Dermis microvascular lymphatic vessel endothelial cell (primary cell): ENCODE measurements around the gene TGFBR2. TPM values are rescaled to one million over a fixed set of nuclear protein-coding genes. Genes with fewer than 3 reads are reported as not detected.

Experiments
- DNase-seq, 2 donors: peaks; one replicate each; pipeline versions ENCODE4 v3.0.0 to v3.0.0-alpha.2; 2010; ENCODE audit warnings: low read depth in 2 of 2
- total RNA-seq: library from RNA; depleted of rRNA; stranded (reverse); fragments of >200 nt; gene quantifications from 2 replicates; pipeline ENCODE4 v1.2.1, GENCODE V29; 2014

TGFBR2 gene
- total RNA-seq, 1 donor from 2014 or later = 303 TPM

DNA sequence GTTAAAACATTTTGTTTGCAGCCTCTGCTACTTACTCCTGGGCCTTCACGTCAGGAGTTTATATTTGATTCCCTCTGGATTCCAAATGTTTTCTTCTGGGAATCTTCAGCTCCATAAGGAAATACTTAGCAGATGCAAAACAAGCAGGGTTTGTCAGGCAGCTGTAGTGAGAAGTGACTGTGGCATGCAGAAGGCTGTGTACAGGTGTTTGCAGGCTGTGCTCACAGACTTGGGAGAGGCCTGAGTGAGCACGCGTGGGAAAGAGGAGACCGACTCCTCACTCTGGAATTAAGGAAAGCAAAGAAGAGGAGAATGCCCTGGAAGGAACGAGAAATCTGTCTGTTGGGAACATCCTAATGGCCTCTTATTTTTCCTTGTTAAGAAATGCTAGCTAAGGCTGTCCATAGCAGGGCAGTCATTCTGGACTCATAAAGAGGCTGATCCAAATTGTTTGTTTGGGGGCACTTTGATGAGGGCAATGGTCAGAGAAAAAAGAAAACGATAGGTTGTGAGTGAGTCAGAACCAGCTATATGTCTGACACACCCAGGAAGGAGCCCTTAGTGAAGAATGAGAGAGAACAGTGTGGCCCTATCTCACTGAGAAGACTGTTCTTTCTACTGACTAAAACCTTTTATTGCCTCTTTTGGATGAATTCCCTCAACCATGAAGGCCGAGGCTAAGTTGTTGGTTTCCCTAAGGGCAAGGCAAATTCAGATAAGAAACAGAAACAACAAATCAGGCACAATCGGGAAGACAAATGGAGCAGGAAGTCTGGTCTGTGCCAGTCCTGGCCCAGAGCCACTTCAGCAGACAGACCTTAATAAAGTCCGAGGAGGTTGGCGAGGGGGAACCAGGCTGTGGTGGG, 82.6 kb downstream of the TGFBR2 start:
- peak in 1 of 2 donors; percentile 74 for DNase-seq

DNA sequence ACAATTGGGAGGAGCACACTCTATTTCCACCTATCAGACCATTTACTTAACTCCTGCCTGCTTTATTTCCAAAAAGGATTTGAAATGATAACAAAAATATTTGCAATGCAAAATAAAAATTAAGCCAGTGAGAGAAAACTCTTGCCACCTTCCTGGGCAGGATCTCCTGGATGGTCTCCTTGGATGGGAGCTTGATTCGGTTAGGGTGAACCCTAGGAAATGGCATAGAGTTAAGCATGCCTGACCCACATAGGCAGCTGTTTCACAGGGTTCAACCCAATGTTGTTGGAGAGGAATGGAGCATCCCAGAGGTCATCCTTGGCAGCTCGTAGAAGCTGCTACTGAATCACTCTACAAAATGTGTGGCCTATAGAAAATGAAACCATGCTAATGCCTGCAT, 83.8 kb downstream of the TGFBR2 start:
- no peak for DNase-seq

DNA sequence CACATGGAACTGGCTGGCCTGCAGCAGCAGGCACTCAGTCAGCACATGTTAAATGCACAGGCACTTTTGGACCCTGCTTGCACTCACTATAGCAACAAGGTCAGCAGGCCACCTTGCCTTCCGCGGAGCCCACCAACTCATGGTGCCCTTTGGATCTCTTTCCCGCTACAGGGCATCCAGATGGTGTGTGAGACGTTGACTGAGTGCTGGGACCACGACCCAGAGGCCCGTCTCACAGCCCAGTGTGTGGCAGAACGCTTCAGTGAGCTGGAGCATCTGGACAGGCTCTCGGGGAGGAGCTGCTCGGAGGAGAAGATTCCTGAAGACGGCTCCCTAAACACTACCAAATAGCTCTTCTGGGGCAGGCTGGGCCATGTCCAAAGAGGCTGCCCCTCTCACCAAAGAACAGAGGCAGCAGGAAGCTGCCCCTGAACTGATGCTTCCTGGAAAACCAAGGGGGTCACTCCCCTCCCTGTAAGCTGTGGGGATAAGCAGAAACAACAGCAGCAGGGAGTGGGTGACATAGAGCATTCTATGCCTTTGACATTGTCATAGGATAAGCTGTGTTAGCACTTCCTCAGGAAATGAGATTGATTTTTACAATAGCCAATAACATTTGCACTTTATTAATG, 85.0 kb downstream of the TGFBR2 start:
- DNase-seq = peak; percentile 52 to 74

DNA sequence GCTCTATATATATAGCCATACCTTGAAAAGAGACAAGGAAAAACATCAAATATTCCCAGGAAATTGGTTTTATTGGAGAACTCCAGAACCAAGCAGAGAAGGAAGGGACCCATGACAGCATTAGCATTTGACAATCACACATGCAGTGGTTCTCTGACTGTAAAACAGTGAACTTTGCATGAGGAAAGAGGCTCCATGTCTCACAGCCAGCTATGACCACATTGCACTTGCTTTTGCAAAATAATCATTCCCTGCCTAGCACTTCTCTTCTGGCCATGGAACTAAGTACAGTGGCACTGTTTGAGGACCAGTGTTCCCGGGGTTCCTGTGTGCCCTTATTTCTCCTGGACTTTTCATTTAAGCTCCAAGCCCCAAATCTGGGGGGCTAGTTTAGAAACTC, 85.5 kb downstream of the TGFBR2 start:
- DNase-seq = no peak

DNA sequence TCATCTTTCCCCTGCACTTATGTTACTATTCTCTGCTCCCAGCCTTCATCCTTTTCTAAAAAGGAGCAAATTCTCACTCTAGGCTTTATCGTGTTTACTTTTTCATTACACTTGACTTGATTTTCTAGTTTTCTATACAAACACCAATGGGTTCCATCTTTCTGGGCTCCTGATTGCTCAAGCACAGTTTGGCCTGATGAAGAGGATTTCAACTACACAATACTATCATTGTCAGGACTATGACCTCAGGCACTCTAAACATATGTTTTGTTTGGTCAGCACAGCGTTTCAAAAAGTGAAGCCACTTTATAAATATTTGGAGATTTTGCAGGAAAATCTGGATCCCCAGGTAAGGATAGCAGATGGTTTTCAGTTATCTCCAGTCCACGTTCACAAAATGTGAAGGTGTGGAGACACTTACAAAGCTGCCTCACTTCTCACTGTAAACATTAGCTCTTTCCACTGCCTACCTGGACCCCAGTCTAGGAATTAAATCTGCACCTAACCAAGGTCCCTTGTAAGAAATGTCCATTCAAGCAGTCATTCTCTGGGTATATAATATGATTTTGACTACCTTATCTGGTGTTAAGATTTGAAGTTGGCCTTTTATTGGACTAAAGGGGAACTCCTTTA, 86.2 kb downstream of the TGFBR2 start:
- no peak for DNase-seq

DNA sequence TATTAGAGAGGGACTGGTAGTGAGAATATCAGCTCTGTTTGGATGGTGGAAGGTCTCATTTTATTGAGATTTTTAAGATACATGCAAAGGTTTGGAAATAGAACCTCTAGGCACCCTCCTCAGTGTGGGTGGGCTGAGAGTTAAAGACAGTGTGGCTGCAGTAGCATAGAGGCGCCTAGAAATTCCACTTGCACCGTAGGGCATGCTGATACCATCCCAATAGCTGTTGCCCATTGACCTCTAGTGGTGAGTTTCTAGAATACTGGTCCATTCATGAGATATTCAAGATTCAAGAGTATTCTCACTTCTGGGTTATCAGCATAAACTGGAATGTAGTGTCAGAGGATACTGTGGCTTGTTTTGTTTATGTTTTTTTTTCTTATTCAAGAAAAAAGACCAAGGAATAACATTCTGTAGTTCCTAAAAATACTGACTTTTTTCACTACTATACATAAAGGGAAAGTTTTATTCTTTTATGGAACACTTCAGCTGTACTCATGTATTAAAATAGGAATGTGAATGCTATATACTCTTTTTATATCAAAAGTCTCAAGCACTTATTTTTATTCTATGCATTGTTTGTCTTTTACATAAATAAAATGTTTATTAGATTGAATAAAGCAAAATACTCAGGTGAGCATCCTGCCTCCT, 87.2 kb downstream of the TGFBR2 start:
- peak; percentile 68 to 81 for DNase-seq

DNA sequence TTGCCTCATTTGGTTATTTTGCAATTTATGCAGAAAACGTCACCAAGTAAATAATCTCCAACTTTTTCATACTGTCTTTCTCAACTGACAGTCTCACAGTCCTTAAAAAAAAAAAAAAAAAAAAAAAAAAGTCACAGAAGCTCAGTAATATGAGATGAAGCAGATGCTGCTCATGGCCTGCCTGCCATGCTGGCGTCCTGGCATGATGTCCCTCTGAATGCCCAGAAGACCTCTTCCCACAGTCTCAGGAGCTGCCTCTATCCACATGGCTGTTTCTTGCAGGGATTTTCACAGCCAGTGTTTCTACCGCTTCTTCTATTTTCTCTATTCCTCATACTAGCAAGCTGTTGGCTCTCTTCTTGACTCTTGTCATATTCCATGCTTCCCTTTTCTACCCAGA, 87.7 kb downstream of the TGFBR2 start:
- DNase-seq = no peak

DNA sequence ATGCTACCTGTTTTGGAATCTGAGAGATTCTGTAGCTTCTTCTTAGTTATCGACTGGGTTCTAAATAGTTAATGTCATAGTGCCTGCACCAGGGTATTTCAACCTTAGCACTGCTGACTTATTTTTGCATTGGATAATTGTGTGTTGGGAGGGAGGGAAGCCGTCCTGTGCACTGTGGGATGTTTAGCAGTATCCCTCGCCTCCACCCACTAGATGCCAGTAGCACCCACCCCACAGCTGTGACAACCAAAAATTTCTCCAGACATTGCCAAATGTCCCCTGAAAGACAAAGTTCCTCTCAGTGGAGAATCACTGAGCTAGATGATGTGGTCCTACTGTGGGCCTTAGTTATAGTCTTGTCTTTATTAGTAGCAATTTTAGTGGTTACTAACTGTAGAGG, 88.3 kb downstream of the TGFBR2 start:
- DNase-seq = no peak

DNA sequence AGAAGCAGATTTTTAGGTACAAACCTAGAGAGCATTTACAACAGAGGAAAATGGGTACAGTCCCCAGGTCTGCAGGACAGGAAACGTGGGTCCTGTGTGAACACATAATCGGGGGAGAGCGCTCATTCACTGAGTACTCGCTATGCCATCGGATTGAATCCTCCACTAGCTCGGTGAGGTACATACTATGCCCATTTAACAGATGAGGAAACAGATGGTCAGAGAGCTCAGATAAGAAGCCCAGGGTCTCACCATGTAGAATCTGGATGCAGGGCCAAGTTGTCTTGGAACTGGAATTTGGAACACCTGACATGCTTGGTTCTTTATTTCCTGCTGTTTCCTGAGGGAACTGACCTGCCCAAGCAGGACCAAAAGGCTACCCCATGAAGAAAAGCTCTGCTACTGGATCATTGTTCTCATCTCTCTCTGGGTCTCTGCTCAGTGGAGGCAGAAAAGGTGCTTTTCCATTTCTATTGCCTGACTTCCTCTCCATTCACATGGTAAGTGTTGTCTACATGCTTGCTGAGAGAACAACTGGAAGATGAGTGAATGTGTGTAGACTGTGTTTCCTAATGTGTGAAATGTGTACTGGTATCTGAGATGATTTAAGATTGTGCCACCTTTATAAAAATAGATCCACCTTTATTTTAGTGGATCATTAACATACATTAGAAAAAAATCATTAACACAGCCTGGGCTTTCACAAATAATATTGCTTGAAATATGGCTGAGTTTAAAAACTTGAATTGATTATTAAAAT, 89.1 kb downstream of the TGFBR2 start:
- no peak for DNase-seq

DNA sequence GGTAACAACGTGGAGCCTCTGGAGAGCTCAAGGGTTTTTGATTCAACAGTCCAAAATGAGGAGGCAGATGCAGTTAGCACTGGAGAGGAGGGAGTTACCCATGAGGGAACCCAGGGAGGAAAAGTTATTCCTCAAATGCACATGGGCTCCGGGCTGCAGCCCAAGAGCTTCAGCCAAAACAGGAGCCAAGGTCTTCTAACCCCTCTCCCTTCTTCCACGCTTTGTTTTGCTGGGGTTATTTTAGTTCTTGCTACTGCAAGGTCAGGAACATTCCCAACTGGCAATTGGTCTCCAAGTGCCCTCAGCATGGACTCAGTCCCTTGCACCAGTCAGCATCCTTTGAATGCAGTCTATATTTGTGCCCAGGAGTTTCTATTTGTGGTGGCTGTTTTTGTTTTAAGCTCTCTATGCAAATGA, 90.0 kb downstream of the TGFBR2 start:
- no peak for DNase-seq

DNA sequence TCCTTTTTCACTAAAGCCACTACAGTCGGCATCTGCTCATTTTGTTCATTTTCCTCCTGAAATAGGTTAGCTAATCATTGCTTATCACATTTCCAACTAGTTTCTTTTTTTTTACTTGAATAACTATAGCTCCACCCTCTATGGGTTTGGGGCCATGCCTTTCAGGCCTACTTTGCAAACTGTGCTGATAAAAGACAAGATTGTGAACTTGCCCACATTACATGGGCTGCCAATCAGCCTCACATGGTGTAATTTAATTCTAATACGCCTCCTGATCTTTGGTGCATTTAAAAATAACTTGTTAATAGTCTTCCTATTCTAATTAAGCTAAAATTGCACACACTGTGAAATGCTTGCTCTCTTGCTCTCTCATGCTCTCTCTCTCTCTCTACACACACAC, 90.5 kb downstream of the TGFBR2 start:
- no peak for DNase-seq

DNA sequence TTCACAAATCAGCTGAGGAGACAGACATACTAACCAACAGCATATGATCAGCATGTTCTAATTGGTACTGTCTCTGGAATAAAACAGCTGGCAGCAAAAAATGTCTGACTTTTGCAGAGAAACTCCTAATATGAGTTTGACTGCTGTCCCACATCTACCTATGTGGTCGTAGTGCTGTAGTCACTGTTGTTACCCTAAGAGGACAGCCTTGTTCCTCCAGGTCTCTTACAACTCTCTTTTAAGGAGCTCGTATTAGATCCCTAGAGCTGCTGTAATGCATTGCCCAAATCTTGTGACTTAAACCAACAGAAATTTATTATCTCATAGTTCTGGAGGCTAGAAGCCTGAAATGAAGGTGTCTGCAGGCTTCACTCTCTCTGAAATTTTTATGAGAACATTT, 92.1 kb downstream of the TGFBR2 start:
- DNase-seq = no peak

DNA sequence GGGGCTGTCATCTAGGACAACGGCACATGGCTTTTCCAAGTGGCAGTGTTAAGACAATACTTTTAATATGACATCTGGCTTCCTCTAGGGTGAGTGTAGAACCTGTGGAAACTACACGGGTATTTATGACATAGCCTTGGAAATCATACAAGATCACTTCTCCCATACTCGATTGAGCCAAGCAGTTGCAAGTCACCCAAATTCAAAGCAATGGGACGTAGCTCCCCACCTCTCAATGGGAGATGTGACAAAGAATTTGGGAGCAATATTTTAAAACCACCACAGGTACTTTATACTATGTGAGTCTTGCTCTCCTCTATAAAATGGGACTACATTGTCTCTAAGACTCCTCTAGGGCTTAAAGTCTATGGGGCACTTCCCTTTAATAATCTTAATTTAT, 93.5 kb downstream of the TGFBR2 start:
- DNase-seq = no peak

DNA sequence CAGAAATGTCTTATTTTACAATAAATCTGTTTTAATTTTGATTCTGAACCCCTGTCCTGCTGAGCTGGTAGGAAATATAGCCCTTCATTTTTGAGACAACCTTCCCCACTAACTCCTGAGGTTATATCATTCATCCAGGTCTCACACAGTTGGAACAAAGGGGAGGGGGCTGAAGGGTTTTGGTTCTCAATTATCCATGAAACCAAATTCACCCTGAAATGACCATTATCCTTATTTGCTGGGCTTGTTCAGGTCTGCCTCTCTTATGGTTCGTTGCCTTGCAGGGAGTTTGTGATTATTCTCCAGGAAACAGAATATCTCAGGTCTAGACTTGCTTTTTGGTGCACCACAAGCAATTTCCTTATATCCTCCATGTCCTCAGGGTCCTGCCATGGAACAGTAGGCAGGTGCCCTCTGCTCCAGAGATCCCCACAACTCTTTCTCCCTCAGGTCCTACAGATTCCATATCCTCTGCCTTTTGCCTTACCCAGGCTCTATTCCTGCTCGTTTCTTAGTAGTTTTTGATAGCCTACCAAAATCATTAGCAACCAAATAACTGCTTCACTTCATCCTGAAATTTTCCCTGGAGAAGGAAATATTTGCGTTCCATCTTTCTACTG, 94.4 kb downstream of the TGFBR2 start:
- no peak for DNase-seq

DNA sequence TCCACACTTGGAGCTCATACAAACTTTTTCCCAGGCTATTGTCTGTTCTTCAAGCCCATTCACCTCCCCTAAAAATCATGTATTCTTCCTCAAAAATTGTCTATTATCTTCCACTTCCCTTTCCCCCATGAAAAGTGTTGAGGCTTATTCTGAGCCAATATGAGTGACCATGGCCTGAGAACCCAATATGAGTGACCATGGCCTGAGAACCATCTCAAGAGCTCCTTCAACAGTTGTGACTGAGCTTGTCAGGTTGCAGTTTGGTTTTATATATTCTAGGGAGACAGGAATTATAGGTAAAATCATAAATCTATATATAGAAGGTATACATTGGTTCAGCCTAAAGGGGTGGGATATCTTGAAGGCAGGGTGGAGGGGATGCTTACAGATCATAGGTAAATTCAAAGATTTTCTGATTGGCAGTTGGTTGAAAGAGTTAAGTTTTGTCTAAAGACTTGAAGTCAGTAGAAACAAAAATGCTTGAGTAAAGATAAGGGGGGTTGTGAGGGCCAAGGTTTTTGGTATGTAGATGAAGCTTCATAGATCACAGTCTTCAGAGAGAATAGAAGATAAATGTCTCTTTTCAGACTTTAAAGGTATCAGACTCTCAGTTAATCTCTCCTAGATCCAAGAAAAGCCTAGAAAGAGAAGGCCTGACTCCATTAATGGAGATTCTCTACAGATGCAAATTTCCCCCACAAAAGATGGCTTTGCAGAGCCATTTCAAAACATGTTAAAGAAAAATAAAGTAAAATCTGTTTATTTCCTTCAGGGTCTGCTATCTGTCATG, 95.8 kb downstream of the TGFBR2 start:
- DNase-seq = no peak

DNA sequence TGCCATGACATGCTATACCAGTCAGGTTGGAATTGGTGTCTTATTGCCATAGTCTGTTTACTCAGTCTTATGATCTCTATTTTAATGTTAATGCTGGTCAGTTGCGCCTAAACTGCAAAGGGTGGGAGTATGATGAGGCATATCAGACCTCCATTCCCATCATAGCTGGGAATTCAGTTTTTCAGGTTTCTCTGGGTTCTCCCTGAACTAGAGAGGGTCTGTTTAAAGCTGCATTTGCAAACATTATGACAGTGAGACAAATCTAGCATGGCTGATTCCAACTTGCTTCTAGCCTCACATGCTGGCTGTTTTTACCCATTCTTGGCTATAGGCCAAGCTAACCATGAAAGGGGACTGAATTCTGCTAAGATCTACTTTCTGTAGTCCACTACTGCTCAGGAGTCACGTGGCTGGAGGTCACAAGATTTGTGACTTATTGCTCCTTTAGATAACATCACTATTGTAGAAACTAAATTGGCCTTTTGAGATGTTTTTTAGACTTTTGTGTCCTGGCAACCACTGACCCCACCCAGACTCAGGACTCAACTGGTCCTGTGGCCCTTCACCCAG, 96.5 kb downstream of the TGFBR2 start:
- DNase-seq = peak in 1 of 2 donors; percentile 53

DNA sequence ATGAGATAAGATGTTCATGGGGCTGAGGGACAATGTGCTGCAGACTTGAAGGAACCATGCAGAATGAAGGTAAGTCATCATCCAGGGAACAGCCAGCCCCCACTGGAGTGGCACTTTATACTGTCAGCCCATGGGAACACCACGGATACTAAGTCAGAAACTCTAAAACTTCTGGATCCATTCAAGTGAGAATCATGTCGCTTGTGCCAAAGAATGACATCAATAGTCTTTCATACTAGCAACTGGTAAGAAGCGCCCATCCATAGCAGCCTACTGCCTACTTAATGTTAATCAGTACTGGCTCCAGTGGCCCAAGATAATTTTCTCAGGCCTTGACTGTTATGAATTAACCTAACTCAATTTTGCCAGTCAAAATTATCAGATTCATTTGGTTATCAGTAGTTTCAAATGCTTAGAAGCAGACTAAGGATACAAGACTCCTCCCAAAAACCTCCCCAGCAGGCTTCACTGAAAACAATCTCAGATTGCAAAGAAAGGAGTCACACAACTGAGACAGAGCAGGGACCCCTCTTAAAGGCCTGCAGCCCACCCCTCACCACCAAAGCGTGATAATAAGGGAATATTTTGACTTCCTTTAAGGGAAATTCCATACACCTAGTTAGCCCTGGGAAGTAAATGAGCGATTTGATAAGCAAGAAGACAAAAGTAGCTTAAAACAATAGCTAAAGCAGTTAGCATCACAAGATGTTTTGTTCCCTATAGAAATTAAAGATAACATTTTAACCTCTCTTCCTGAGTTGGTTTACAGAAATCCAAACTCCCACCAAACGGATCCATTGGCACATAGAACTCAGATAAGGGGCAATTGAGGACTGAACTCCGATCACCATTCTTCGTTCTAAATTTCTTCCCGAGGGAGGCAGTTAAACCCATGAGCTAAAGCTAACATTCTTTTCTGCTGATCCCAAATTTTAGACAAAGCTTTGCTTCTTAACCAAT, 98.8 kb downstream of the TGFBR2 start:
- peak in 1 of 2 donors; percentile 71 for DNase-seq

DNA sequence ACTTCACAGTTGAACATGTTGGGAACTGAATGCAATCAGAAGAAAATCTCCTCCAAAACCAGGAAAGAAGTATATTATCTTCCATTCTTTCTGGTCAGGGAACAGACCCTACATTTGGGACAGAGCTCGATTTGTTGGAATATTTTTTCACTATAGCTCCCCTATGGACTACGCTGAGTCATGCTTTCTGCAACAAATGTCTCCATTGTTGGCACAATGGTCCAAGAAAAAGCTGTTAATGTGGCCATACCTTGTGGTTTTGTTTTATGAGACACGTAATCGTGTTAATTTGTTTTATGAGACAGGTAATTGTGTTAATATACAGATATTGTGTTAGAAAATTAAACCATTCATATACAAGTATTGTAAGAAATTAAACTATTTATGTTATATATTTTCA, 101.4 kb downstream of the TGFBR2 start:
- DNase-seq = no peak

DNA sequence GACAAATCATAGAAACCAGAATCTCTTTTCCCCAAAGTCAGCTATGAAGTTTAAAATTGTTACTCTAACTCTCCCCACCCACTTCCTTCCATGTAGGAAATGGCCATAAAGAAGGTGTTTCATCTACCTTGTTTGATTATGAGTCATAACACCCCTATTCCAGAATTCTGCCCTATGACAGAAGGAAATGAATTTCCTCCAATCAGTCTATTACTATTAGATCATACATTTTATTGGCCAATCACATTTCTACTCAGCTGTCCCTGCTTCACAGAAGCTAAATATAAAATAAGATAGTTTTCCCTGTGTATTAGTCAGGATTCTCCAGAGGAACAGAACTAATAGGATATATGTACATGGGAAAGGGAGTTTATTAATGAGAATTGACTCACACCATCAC, 102.1 kb downstream of the TGFBR2 start:
- DNase-seq = peak; percentile 61 to 72
